Fibroblast of mammary gland (primary cell): ENCODE results near the gene DUOXA2.
"Not testable (repeated sequence)": the region's sequence is repeated elsewhere in the genome, so short reads cannot be mapped to it uniquely, and the experiment has no call there.

Source experiments
- DNase-seq: peaks from one replicate; pipeline ENCODE4 v3.0.0-alpha.2; 2010; ENCODE audit warnings: low read depth
- H3K4me3 ChIP-seq: 2 replicates; pipeline ENCODE4 v1.5.1; 2011; ENCODE audit warnings: low read depth, mild to moderate bottlenecking, low read length, moderate library complexity; ENCODE audit not compliant: control insufficient read depth
- TF ChIP-seq, protein P1 (sequence below): conservative IDR thresholded peaks from 2 replicates; pipeline ENCODE4 v1.5.1; 2011; ENCODE audit warnings: low read depth, low read length, inconsistent platforms; ENCODE audit not compliant: control insufficient read depth, insufficient read depth

Gene DUOXA2

DNA sequence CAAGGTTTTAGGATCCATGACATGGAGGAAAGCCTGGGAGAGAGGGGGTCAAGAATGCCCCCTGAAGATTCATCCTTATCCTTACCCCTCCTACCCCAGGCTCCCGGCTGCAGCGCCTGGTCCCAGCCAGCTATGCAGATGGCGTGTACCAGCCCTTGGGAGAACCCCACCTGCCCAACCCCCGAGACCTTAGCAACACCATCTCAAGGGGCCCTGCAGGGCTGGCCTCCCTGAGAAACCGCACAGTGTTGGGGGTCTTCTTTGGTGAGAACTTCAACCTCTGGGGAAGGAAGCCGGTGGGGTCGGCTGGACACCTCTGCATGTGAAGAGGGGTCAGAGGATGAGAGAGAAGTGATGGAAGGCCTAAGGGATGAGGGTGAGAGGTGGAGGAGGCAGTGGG lies 19.9 kb downstream of the DUOXA2 start:
- DNase-seq: no peak
- H3K4me3 ChIP-seq: no peak overlapping the region
- TF ChIP-seq, protein P1, sequence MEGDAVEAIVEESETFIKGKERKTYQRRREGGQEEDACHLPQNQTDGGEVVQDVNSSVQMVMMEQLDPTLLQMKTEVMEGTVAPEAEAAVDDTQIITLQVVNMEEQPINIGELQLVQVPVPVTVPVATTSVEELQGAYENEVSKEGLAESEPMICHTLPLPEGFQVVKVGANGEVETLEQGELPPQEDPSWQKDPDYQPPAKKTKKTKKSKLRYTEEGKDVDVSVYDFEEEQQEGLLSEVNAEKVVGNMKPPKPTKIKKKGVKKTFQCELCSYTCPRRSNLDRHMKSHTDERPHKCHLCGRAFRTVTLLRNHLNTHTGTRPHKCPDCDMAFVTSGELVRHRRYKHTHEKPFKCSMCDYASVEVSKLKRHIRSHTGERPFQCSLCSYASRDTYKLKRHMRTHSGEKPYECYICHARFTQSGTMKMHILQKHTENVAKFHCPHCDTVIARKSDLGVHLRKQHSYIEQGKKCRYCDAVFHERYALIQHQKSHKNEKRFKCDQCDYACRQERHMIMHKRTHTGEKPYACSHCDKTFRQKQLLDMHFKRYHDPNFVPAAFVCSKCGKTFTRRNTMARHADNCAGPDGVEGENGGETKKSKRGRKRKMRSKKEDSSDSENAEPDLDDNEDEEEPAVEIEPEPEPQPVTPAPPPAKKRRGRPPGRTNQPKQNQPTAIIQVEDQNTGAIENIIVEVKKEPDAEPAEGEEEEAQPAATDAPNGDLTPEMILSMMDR: no peak

DNA sequence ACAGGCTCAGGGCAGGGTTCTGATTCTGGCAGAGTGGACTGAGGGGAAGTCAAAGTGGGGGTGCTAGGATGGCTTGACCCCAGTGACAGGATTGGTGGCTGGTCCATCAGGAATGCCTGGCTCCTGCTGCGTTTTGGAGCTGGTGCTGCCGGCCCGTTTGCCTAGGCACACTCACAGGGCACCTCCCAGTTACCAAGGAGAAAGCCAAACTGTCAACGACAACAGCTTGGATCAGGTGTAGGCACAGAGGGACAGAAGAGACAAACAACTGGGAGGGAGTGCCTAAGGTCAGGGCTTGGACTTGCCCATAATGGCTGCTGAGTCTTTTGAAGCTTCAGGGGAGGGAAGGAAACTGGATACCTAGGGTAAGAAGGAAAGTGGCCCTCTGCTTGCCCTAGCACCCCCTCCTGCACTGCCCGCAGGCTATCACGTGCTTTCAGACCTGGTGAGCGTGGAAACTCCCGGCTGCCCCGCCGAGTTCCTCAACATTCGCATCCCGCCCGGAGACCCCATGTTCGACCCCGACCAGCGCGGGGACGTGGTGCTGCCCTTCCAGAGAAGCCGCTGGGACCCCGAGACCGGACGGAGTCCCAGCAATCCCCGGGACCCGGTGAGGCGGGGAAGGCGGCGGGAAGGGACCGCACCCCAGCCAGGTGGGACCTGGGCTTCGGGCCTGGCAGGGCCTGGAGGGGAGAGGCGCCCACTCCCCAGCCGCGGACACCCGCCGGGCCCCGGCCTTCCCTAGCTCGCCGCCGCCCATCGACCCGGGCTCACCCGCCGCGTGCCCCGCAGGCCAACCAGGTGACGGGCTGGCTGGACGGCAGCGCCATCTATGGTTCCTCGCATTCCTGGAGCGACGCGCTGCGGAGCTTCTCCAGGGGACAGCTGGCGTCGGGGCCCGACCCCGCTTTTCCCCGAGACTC lies 20.8 kb downstream of the DUOXA2 start:
- TF ChIP-seq, protein P1: no peak
- H3K4me3 ChIP-seq: no peak overlapping the region
- no peak for DNase-seq

DNA sequence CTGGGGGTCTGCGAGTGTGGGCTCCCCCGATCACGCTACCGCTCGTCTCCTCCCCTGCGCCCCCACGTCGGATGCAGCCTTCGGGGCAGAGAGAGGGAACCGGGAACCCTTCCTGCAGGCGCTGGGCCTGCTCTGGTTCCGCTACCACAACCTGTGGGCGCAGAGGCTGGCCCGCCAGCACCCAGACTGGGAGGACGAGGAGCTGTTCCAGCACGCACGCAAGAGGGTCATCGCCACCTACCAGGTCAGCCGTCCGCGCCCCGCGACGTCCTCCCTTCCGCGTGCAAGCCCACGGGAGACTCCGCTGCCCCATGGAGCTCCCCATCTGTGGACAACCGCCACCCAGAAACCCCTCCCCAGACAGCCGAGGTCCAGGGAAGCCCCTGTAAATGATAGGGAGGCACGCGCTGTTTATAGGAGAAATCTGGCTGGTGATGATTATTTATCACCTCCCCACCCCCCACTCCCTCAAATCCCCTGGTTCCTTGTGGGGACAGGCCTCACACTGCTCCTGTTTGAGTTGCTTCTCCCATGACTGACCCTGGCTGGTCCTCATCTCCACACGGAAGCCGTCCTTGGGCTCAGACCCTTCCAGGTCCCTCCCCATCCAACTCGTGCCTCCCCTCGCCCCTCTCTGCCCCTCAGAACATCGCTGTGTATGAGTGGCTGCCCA lies 21.7 kb downstream of the DUOXA2 start:
- DNase-seq, H3K4me3 ChIP-seq: not testable (repeated sequence)

DNA sequence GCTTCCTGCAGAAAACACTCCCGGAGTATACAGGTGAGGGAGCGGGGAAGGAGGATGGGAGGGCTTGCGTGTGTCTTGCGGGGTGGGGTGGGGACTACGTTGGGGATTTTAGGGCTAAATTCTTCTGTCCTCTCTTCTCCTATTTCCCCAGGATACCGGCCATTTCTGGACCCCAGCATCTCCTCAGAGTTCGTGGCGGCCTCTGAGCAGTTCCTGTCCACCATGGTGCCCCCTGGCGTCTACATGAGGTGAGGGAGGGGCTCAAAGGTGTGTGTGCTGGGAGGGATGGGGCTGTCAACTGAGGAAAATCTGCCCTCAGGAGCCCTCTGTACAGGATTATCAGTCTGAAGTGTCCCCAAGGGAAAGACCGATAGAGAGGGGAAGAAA lies 22.2 kb downstream of the DUOXA2 start:
- TF ChIP-seq, protein P1: no peak
- no peak for DNase-seq
- no peak overlapping the region for H3K4me3 ChIP-seq

DNA sequence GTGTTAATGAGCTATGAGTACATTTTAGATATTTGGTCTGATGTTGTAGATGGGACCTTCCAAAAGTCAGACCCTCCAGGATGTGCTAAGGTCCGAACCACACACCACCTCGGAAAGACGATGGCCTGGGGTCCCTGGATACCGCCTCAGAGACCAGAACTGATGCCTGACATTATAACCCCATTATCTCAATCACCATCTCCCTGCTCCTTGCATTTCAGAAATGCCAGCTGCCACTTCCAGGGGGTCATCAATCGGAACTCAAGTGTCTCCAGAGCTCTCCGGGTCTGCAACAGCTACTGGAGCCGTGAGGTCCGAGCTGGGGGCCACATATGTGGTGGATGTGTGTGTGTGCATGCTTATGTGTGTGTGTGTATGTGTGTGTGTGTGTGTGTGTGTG lies 23.6 kb downstream of the DUOXA2 start:
- no peak for DNase-seq
- TF ChIP-seq, protein P1: no peak
- no peak overlapping the region for H3K4me3 ChIP-seq

DNA sequence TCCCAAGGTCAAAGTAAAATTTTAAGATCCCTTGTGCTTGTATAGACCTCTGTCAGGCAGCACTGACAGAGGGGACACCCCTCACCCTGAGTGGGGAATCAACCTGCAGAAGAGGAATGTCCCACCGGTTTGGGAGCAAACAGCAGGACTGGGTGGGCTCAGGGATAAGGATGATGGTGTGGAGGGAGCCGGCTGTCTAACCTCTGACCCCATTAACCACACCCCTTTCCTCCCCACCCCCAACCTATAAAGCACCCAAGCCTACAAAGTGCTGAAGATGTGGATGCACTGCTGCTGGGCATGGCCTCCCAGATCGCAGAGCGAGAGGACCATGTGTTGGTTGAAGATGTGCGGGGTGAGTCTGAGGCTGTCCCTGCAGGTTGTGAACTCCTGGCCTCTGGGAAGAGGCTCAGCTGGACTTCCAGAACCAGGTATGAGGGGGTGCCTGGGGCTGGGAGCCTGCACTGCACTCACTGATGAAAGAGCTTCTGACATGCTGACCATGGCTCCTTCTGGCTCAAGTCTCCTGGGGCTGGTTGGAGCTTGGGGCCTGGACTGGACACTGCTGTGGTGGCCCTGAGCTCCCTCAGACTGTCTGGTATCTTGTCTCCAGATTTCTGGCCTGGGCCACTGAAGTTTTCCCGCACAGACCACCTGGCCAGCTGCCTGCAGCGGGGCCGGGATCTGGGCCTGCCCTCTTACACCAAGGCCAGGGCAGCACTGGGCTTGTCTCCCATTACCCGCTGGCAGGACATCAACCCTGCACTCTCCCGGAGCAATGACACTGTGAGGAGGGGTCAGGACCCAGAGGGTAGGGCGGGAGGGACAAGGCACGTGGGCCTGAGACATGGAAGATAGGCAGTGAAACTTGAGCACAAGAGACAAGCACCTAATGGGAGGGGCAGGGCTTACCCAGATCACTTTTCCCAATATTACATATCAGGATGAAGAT lies 25.0 kb downstream of the DUOXA2 start:
- TF ChIP-seq, protein P1: no peak

More for the DNA sequence above, 25.0 kb downstream of the DUOXA2 start:
- no peak for DNase-seq
- H3K4me3 ChIP-seq: no peak overlapping the region
